ENCODE data around the gene PNPLA7. TPM values are rescaled to one million over a fixed set of nuclear protein-coding genes. Genes with fewer than 3 reads are reported as not detected.
"Not testable (repeated sequence)": the region's sequence is repeated elsewhere in the genome, so short reads cannot be mapped to it uniquely, and the experiment has no call there.

Gene PNPLA7
- total RNA-seq, 1 donor from 2014 or later, result 1.5 TPM

DNA sequence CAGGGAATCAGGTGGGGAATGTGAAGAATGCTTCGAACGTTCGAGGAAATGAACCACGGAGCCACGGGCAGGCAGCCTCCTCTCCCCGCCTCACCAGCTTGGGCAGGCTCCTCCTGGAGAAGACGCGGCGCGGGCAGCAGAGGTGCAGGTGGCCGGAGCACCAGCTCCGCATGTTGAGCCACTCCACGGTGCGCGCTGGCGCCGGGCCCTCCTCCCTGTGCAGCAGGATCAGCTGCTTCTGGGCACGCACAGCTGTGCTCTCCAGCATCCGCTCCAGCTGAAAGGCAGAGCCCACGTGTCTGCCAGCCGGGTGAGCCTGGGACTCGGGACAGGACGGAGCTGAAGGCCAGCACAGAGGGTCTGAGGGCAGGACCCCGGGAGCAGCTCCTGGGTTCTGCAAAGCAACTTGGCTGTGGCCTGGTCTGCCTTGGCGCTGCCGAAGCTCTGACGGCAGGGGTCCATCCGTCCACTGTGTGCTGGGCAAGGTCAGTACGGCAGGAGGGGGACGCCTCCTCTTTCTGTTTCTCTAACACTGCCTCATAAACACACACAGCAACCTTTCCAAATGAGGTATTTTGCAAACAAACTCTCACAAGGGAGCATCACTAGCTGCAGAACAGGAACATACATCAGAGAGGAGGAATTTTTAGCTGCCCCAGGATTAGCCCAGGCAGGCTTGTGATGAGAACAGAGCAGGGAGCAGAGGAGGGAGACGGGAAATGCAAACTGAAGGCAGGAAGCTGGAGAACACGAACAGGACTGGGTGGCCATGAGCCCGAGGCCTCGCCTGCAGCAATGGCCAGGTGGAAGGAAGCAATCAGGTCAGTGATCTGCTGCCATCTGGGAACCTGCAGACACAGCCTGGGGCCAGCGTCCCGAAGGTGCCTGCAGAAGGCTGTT is 71.0 kb downstream of the PNPLA7 start:
- peak; percentile 80 for DNase-seq

DNA sequence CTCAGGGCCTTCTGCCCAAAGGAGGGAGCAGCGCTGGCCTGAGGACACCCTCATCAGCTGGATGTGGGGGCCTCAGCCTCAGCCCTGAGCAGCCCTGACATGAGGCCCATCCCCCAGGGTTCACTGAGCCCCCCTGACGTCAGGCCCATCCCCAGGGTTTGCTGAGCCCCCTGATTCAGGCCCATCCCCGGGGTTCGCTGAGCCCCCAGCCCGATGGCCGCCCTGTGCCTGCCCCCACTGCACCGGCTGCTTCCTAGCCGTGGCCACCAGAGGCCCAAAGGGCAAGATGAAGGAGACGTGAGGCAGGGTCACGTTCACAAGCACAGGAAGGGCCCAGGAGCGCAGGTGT is 71.6 kb downstream of the PNPLA7 start:
- no peak for DNase-seq

DNA sequence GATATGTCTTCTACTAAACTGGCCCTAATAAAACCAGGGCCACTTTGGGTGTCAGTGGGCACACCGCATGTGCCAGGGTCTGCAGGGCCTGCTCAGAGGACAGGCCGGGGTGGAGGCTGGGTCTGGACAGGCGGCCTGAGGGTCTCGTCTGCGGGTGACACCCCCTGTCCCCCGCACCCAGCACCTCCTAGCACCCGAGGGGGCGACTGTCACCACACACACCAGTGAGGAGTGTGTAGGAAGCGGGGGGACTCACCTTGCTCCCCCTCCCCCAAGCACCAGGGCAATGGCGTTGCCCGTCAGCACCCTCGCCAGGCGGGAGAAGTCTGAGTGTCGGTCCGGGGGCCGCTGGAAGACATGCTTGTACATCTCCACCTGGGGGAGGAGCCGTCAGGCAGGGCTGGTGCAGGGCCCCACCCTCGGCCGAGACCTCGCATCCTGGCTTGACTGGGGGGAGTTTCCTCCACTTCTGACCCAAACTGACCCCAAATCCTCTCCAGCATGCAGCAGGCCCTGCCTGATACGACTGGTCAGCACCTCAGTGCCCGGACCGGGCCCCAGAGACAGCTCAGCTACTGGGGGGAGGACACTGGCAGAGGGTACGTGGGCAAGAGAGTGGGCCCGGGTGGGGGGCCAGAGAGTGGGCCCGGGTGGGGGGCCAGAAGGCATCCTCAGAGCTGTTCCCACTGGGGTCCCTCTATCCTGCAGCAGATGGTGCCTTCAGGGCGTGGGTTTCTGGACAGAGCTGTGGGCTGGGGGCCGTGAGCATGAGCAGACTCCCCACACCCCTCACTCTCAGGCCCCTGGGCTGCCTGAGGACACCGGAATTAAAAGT is 72.2 kb downstream of the PNPLA7 start:
- no peak for DNase-seq

GRCh38 chr9:137476856-137477255 is 73.3 kb downstream of the PNPLA7 start:
- no peak for DNase-seq

GRCh38 chr9:137475666-137476065 is 74.5 kb downstream of the PNPLA7 start:
- DNase-seq, result no peak

- no peak for DNase-seq
Observed at GRCh38 chr9:137474271-137474670, 75.9 kb downstream of the PNPLA7 start.

- DNase-seq, result no peak
Observed at GRCh38 chr9:137470785-137471184, 79.4 kb downstream of the PNPLA7 start.

DNA sequence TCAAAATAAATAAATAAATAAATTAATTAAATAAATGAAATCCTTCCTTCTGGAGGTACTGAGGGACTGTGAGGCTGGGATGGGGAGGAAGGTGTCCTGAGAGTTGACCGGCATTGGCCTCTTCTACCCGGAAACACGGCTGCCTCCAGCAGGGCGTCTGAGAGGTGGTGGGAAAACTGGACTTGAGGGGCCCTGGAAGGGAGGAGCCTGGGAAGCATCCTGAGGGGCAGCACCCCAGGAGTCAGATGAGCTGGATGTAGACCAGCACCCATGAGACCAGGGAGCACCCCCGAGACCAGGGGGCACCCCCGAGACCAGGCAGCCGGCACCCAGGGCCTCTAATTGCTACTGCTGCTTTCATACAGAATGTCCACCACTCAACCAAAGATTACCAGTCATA is 82.3 kb downstream of the PNPLA7 start:
- DNase-seq, result no peak

- no peak for DNase-seq
Observed at GRCh38 chr9:137467161-137467581, 83.0 kb downstream of the PNPLA7 start.

DNA sequence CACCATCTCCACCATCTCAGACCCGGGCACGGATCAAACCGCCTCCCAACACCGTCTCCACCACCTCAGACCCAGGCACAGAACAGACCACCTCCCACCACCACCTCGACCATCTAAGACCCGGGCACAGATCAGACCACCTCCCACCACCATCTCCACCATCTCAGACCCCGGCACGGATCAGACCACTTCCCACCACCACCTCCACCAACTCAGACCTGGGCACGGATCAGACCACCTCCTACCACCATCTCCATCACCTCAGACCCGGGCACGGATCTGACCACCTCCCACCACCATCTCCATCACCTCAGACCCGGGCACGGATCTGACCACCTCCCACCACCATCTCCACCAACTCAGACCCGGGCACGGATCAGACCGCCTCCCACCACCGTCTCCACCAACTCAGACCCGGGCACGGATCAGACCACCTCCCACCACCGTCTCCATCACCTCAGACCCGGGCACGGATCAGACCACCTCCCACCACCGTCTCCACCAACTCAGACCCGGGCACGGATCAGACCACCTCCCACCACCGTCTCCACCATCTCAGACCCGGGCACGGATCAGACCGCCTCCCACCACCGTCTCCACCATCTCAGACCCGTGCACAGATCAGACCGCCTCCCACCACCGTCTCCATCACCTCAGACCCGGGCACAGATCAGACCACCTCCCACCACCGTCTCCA is 83.7 kb downstream of the PNPLA7 start:
- not testable (repeated sequence) for DNase-seq

DNA sequence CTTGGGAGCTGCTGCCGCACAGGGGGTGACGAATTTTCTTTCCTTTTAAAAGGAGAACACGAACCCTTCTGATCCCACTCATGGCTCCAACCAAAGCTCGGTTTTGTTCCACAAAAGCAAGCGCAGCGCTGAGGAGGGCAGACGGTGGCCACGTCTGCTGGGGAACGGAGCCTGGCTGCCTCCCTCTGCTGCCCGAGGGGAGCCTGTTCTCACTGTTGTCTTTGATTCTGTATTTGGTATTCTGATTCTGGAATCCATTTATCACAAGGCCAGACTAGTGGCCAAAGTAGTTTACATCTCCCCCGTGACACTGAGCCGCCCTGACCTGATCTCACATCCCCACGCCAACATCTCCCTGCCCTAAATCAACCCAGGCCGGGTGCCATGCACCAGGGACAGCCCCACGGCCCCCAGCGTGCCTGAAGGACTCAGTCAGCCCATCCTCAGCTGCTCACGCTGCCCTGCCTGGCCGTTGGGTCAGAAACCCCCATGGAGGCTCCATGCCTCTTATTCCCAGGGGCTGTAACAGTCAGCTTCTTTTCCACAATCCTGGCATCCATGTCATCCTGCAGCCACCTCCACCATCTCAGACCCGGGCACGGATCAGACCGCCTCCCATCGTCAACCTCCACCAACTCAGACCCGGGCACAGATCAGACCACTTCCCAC is 84.3 kb downstream of the PNPLA7 start:
- DNase-seq, result no peak

DNA sequence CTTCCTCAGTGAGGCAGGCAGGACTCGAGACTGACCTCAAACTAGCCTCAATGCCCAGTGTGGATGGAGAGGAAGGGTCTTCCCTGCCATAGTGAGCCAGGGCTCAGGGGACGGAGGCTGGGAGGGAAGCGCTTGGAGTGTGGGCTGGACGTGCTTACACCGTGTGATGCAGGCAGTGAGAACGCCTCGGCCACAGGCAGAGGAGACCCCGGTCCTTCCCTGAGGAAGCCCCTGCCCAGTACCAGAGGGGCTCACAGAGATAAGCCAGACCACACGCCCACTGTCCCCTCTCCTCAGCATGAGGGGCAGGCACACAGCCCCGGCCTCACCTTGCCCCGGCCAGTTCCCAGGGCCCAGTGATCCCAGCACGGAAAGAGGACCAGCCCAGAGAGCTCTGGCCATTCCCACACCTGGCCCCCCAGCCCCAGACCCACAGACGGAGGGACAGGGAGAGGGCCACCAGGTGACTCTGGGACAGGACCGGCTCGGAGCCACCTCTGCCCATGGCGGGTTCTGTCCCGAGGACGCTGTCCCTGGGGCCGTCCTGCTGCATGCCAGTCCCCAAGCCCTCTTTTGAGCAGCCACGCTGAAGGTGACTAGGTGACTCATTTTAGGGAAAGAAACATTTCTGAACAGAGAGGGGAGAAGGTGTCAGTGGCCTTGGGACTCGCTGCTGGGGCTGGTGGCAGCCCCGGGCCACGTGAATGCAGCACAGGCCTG is 85.0 kb downstream of the PNPLA7 start:
- DNase-seq, result no peak

GRCh38 chr9:137464291-137464999 is 85.8 kb downstream of the PNPLA7 start:
- DNase-seq, result no peak

GRCh38 chr9:137463931-137464290 is 86.3 kb downstream of the PNPLA7 start:
- no peak for DNase-seq

DNA sequence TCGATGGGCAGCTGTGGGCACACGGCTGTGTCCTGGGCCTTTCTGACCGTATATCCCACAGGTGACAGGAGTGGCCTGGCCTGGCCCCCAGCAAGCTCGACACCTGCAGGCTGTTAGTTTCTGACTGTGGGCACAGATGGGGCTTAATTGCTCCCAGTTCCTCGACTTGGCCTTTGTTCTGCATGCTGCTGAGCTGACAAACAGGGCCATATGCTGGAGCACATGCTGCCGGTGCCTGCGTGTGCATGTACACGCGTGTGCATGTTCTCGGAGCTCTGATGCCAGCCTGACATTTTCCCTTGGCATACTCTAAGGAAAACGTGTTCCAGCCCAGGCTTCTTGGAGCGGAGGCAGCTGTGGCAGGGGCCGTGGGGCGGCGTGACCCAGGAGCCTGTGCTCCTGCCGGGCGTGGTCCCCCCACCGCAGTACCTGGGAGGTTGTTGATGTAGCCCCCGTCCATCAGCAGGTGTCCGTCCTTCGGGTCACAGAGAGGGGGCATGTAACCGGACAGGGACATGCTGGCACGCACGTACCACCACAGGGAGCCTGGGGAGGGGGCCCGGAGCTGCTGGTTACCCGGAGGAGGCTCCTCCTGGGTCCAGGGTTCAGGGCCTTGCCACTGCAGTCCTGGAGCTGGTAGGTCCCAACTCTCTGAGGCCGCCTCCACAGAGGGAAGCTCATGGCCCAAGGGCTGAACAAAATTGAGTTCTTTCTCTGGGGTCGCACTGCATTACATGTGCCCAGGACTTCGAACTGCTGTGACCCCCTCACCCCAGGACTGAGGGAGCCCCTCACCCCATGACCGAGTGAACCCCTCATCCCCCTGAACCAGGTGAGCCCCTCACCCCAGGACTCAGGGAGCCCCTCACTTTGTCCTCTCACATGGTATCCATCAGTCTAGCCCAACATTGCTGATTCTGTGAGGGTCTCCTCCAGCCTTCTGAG is 86.9 kb downstream of the PNPLA7 start:
- no peak for DNase-seq

DNA sequence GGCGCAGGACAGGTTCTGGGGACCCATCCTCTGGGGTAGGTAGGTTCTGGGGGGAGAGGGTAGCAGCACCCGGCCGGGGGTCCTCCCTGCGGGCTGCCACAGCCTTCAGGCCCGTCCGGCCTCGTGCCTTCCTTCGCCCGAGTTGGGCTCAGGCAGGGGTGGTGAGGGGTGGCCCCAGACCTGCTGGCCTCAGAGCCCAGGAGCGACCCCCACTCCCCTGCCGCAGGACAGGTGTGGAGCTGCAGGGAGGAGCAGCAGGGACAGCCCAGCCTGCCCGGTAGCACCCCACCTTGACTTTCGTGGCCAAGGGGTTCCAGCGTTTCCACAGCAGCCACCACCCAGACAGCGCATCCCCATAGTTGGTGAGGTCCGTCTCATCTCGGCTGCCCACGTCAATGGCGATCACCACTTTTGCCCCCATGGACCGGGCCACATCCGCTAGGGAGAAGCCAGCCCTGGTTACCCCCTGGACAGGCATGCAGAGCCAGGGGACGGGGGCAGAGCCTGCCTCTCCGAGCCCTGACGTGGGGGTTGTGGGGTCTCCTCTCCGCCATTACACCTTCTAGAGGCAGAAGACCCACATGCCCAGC is 87.7 kb downstream of the PNPLA7 start:
- DNase-seq, result no peak

DNA sequence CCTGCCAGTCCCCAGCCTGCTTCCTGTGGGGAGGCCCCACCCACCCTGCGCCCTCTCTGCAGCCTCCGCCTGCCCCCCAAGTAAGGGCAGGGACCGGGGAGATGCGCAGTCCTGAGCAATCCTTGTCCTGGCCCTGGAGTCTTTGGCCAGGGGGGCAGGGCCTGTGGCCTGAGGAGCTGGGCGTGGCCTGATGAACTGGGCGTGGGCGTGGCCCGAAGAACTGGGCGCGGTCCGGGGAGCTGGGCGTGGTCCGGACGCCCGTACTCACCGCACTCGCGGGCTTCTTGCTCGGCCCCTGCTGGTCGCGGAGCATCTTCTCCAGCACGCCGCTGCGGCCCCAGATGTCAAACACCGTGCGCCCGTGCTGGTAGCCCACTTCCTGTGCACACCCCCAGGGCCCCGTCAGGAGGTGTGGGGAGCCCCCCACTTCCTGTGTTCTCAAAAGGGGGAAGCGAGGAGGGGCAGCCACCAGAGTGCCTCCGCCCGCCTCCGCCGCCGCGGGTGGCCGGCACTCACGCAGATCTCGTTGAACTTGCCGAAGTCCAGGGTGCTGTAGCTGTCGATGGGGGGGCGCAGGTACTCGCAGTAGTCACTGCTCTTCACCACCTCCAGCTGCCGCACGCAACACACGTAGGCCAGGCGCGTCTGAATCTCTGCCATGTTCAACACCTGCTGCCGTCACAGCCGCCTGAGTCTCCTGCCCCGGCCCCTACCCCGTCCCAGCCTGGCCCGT is 88.4 kb downstream of the PNPLA7 start:
- peak; percentile 41 for DNase-seq

GRCh38 chr9:137461316-137461662 is 88.9 kb downstream of the PNPLA7 start:
- DNase-seq, result no peak
